Left lung (tissue), 10 donors: Measurements from ENCODE around the gene PRKN. TPM values are rescaled to one million over a fixed set of nuclear protein-coding genes. Genes with fewer than 3 reads are reported as not detected.
"Not testable (repeated sequence)": the region's sequence is repeated elsewhere in the genome, so short reads cannot be mapped to it uniquely, and the experiment has no call there.

ENCODE experiments used
- ATAC-seq: fragments of 200-7000 bp; cut with Tn5 transposase; one replicate; pipeline ENCODE4 v1.9.1; 2020; ENCODE audit warnings: moderate library complexity
- DNase-seq, 4 donors: peaks; one replicate each; pipeline ENCODE4 v3.0.0-alpha.2; 2013 to 2020
- H3K27ac ChIP-seq, 2 donors: fragments of 200-600 bp; sonication (generic) in 1 of 2; one replicate each; pipeline versions ENCODE4 v1.5.0 to v1.8.0; 2020 to 2021
- H3K27me3 ChIP-seq, 2 donors: fragments of 200-600 bp; sonication (generic) in 1 of 2; one replicate each; pipeline versions ENCODE4 v1.5.0 to v1.8.0; 2020 to 2021
- H3K36me3 ChIP-seq, 2 donors: fragments of 200-600 bp; sonication (generic) in 1 of 2; one replicate each; pipeline versions ENCODE4 v1.5.0 to v1.8.0; 2020 to 2021
- H3K4me1 ChIP-seq, 2 donors: fragments of 200-600 bp; one replicate each; pipeline ENCODE4 v1.8.0; 2021
- H3K4me3 ChIP-seq, 2 donors: fragments of 200-600 bp; sonication (generic) in 1 of 2; one replicate each; pipeline versions ENCODE4 v1.5.0 to v1.8.0; 2020 to 2021; ENCODE audit warnings: mild to moderate bottlenecking in 1 of 2
- H3K9me3 ChIP-seq, 2 donors: fragments of 200-600 bp; sonication (generic) in 1 of 2; one replicate each; pipeline versions ENCODE4 v1.5.0 to v1.8.0; 2020 to 2021
- intact Hi-C, 2 donors: fragments of 100-400 bp; cut with DNase I; formaldehyde crosslinking; loops; one replicate each; pipeline versions ENCODE4 v1.11.2 to v1.14.2; 2022
- polyA plus RNA-seq, 6 donors: library from polyadenylated mRNA; unstranded; fragments of 120-200 nt; gene quantifications; one replicate each; pipeline ENCODE4 v1.2.1, GENCODE V29; 2013; ENCODE audit not compliant: insufficient read length in 6 of 6
- total RNA-seq, 2 donors: library from RNA; stranded (reverse); fragmentation: NEBNext Ultra II Directional; extraction: Animal tissue kit (Norgen Biotek cat#: 25700); gene quantifications; one replicate each; pipeline ENCODE4 v1.2.1, GENCODE V29; 2021
- TF ChIP-seq, protein P1 (sequence below), 2 donors: fragments of 200-600 bp; sonication (generic) in 1 of 2; IDR thresholded peaks; one replicate each; pipeline versions ENCODE4 v1.5.0 to v1.8.0; 2021; ENCODE audit warnings: antibody characterized with exemption in 2 of 2
- donor health status: DM: no; HTN: yes; CAD: no.
- donor health status: DM: no; HTN: no; CAD: no.

The PRKN gene
- total and polyA plus RNA-seq, 8 donors = 1.9 to 4.3 (median 2.5) TPM

DNA sequence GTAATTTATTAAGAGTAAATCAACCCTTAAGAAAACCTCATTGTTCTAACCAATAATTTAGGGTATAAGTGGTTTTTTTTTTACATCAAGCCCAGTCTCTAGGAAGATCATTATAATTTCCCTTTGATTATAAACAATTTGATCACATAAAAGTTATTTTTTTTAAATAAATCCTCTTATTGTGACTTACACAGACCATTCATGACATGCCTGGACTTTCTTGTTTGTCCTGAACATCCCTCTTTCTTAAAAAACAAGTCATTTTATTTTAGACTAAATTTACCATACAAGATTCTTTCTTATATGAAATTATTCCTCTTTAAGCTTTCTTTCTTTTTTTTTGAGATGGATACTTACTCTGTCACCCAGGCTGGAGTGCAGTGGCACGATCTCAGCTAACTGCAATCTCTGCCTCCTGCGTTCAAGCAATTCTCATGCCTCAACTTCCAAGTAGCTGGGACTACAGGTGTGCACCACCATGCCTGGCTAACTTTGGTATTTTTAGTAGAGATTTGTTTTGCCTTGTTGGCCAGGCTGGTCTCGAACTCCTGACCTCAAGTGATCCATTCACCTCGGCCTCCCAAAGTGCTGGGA, 1400.1 kb downstream of the PRKN start:
- intact Hi-C loops = no loop called here
- Histone ChIP-seq H3K27ac (no peak overlapping the region), H3K9me3 (peaks cover 0 to 16% of the 10 kb centered on the region in 2 donors), H3K36me3 (no peaks in the 10 kb centered on the region), H3K4me3 (no peak overlapping the region), H3K4me1 (no peaks in the 10 kb centered on the region), H3K27me3 (no peaks in the 10 kb centered on the region)
- no peak for DNase-seq
- ATAC-seq = no peak
- TF ChIP-seq, protein P1, sequence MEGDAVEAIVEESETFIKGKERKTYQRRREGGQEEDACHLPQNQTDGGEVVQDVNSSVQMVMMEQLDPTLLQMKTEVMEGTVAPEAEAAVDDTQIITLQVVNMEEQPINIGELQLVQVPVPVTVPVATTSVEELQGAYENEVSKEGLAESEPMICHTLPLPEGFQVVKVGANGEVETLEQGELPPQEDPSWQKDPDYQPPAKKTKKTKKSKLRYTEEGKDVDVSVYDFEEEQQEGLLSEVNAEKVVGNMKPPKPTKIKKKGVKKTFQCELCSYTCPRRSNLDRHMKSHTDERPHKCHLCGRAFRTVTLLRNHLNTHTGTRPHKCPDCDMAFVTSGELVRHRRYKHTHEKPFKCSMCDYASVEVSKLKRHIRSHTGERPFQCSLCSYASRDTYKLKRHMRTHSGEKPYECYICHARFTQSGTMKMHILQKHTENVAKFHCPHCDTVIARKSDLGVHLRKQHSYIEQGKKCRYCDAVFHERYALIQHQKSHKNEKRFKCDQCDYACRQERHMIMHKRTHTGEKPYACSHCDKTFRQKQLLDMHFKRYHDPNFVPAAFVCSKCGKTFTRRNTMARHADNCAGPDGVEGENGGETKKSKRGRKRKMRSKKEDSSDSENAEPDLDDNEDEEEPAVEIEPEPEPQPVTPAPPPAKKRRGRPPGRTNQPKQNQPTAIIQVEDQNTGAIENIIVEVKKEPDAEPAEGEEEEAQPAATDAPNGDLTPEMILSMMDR (IDR thresholded peaks at IDR 0.05) = no peak

DNA sequence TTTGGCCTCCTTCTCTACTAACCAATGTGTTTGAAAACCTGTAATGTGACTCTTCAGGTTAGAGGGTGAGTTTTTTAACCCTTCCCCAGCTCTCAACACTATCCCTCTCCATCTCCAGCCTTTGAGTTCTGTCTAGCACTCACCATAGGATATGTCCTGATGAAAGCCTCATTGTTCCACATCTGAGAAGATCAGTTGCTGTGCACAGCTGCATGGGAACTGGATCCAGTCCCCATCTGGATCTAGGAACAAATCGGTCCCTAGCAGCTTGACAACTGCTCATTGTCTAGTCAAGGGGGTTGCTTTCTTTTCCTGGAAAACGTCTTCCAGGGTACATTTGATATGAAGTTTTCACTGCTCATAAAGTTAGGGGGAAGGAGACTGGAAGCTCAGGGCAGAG, 1408.3 kb downstream of the PRKN start:
- DNase-seq (no peak), ATAC-seq (no peak)
- H3K4me3 ChIP-seq = no peak overlapping the region
- TF ChIP-seq, protein P1 (IDR thresholded peaks at IDR 0.05) = no peak
- H3K4me1 ChIP-seq = no peaks in the 10 kb centered on the region
- no peaks in the 10 kb centered on the region for H3K27me3 ChIP-seq
- H3K27ac ChIP-seq = no peak overlapping the region
- peaks cover 0 to 9% of the 10 kb centered on the region in 2 donors for H3K9me3 ChIP-seq
- H3K36me3 ChIP-seq = no peaks in the 10 kb centered on the region
- intact Hi-C loops = no loop called here

DNA sequence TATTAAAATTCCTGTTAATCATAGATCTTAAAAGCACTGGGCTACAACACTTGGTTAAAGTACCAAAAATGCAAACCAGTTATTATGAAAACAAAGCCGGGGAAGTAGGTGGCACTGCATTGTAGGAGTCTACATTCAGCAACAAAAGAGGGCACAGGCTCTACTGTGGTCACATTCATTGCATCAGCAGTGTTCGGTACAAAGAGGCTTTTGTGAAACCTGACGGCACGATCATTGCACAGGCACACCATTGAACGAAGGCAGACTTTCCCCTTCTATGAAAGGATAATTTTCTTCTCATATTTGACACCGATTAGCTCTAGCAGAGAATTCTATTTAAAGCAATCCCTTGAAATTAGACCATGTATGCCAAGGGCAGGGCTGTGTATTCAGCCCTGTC, 1409.1 kb downstream of the PRKN start:
- no peaks in the 10 kb centered on the region for H3K4me1 ChIP-seq
- H3K27ac ChIP-seq = no peak overlapping the region
- intact Hi-C loops = no loop called here
- no peaks in the 10 kb centered on the region for H3K36me3 ChIP-seq
- ATAC-seq = no peak
- no peak overlapping the region for H3K4me3 ChIP-seq
- H3K27me3 ChIP-seq = no peaks in the 10 kb centered on the region
- peak in 1 of 4 donors; percentile 5 for DNase-seq
- TF ChIP-seq, protein P1 (IDR thresholded peaks at IDR 0.05) = no peak
- peaks cover 0 to 9% of the 10 kb centered on the region in 2 donors for H3K9me3 ChIP-seq

GRCh38 chr6:161316531-161316930, 1411.0 kb downstream of the PRKN start:
- ATAC-seq (no peak), DNase-seq (no peak)
- TF ChIP-seq, protein P1 (IDR thresholded peaks at IDR 0.05) = no peak
- H3K27me3 ChIP-seq = no peaks in the 10 kb centered on the region
- no peak overlapping the region for H3K27ac ChIP-seq
- no peaks in the 10 kb centered on the region for H3K36me3 ChIP-seq
- intact Hi-C loops = no loop called here
- H3K4me3 ChIP-seq = no peak overlapping the region
- peaks cover 0 to 9% of the 10 kb centered on the region in 2 donors for H3K9me3 ChIP-seq
- no peaks in the 10 kb centered on the region for H3K4me1 ChIP-seq

GRCh38 chr6:161315246-161315917, 1412.2 kb downstream of the PRKN start:
- intact Hi-C loops = not testable (repeated sequence)

GRCh38 chr6:161314541-161315245, 1412.9 kb downstream of the PRKN start:
- H3K27me3 ChIP-seq, H3K36me3 ChIP-seq, ATAC-seq, H3K4me3 ChIP-seq, H3K4me1 ChIP-seq, DNase-seq, H3K27ac ChIP-seq, H3K9me3 ChIP-seq, intact Hi-C loops: not testable (repeated sequence)

More at GRCh38 chr6:161315246-161315917, 1412.2 kb downstream of the PRKN start:
- not testable (repeated sequence) for H3K27ac ChIP-seq, H3K27me3 ChIP-seq, H3K9me3 ChIP-seq, H3K4me3 ChIP-seq, H3K4me1 ChIP-seq, H3K36me3 ChIP-seq, DNase-seq, ATAC-seq
